ENCODE measurements around the gene HSD17B7.
A peak's percentile ranks its signal among the peaks of the same experiment; 100 is the strongest.

- TF ChIP-seq CTCF (IDR thresholded peaks at IDR 0.05) = peak; percentile 12 to 64 (median 51)
- no peak for TF ChIP-seq POLR2A (IDR thresholded peaks at IDR 0.05)
- TF ChIP-seq POLR2AphosphoS5 (IDR thresholded peaks at IDR 0.05) = no peak
Measured at GRCh38 chr1:162854245-162854882, 63.9 kb downstream of the HSD17B7 start.
